ENCODE measurements around the gene DCLRE1B. TPM values are rescaled to one million over a fixed set of nuclear protein-coding genes. Genes with fewer than 3 reads are reported as not detected.
A peak's percentile ranks its signal among the peaks of the same experiment; 100 is the strongest.

DCLRE1B gene
- total and polyA plus RNA-seq, 9 of the 15 experiments (the other 6 are each of a cell fraction or from before 2014, with no cell fraction given) = 10.6 to 28.8 (median 17.2) TPM

DNA sequence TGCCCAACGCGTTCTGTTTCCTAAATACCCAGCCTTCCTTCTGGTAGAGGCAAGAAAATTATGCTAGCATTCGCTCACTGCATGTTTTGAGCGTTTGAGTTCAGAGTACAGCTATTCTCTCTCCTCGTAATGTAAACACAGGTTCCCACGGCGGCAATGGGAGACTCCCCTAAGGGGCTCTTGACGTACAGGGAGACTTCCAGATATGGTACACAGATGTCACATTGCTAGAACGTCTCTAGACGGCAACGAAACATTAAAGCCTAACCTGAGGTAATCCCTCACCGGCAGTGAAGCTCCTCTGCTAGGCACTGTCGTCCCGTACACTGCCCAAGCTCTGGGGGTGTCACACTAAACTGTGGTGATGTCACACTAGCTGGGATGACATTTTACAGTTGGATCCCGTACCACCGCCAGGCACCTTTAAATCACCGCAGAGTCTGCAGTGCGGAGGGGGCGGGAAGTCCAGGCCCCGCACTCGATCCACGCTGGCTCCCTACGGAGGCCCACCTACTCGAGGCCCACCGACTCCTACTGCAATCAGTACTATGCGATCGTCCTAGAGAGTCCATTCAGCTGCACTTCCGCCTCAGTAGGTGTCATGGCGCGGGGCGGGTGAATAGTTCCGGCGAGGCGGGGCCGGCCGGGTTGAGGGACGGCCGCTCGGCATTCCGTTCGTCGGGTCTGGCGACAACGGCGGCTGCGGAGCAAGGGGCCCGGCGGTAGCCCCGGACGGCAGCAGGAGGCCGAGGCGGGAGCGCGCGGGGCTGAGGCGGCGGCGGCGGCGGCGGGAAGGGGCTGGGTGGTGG lies 24.0 kb downstream of the DCLRE1B start, which contains the start of gene HIPK1 (continued):
- TF ChIP-seq, protein P1, sequence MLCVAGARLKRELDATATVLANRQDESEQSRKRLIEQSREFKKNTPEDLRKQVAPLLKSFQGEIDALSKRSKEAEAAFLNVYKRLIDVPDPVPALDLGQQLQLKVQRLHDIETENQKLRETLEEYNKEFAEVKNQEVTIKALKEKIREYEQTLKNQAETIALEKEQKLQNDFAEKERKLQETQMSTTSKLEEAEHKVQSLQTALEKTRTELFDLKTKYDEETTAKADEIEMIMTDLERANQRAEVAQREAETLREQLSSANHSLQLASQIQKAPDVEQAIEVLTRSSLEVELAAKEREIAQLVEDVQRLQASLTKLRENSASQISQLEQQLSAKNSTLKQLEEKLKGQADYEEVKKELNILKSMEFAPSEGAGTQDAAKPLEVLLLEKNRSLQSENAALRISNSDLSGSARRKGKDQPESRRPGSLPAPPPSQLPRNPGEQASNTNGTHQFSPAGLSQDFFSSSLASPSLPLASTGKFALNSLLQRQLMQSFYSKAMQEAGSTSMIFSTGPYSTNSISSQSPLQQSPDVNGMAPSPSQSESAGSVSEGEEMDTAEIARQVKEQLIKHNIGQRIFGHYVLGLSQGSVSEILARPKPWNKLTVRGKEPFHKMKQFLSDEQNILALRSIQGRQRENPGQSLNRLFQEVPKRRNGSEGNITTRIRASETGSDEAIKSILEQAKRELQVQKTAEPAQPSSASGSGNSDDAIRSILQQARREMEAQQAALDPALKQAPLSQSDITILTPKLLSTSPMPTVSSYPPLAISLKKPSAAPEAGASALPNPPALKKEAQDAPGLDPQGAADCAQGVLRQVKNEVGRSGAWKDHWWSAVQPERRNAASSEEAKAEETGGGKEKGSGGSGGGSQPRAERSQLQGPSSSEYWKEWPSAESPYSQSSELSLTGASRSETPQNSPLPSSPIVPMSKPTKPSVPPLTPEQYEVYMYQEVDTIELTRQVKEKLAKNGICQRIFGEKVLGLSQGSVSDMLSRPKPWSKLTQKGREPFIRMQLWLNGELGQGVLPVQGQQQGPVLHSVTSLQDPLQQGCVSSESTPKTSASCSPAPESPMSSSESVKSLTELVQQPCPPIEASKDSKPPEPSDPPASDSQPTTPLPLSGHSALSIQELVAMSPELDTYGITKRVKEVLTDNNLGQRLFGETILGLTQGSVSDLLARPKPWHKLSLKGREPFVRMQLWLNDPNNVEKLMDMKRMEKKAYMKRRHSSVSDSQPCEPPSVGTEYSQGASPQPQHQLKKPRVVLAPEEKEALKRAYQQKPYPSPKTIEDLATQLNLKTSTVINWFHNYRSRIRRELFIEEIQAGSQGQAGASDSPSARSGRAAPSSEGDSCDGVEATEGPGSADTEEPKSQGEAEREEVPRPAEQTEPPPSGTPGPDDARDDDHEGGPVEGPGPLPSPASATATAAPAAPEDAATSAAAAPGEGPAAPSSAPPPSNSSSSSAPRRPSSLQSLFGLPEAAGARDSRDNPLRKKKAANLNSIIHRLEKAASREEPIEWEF (CRISPR knock-in tag; IDR thresholded peaks at IDR 0.05) = no peak
- TF ChIP-seq, protein P2, sequence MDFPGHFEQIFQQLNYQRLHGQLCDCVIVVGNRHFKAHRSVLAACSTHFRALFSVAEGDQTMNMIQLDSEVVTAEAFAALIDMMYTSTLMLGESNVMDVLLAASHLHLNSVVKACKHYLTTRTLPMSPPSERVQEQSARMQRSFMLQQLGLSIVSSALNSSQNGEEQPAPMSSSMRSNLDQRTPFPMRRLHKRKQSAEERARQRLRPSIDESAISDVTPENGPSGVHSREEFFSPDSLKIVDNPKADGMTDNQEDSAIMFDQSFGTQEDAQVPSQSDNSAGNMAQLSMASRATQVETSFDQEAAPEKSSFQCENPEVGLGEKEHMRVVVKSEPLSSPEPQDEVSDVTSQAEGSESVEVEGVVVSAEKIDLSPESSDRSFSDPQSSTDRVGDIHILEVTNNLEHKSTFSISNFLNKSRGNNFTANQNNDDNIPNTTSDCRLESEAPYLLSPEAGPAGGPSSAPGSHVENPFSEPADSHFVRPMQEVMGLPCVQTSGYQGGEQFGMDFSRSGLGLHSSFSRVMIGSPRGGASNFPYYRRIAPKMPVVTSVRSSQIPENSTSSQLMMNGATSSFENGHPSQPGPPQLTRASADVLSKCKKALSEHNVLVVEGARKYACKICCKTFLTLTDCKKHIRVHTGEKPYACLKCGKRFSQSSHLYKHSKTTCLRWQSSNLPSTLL (IDR thresholded peaks at IDR 0.05) = no peak
- TF ChIP-seq CBX2 (IDR thresholded peaks at IDR 0.05; ENCODE audit: insufficient read depth, low read length, poor library complexity, severe bottlenecking) (no peak), SUPT5H (IDR thresholded peaks at IDR 0.05) (peak; percentile 83), ZNF583 (CRISPR knock-in tag; IDR thresholded peaks at IDR 0.05) (no peak)
- TF ChIP-seq, protein P3, sequence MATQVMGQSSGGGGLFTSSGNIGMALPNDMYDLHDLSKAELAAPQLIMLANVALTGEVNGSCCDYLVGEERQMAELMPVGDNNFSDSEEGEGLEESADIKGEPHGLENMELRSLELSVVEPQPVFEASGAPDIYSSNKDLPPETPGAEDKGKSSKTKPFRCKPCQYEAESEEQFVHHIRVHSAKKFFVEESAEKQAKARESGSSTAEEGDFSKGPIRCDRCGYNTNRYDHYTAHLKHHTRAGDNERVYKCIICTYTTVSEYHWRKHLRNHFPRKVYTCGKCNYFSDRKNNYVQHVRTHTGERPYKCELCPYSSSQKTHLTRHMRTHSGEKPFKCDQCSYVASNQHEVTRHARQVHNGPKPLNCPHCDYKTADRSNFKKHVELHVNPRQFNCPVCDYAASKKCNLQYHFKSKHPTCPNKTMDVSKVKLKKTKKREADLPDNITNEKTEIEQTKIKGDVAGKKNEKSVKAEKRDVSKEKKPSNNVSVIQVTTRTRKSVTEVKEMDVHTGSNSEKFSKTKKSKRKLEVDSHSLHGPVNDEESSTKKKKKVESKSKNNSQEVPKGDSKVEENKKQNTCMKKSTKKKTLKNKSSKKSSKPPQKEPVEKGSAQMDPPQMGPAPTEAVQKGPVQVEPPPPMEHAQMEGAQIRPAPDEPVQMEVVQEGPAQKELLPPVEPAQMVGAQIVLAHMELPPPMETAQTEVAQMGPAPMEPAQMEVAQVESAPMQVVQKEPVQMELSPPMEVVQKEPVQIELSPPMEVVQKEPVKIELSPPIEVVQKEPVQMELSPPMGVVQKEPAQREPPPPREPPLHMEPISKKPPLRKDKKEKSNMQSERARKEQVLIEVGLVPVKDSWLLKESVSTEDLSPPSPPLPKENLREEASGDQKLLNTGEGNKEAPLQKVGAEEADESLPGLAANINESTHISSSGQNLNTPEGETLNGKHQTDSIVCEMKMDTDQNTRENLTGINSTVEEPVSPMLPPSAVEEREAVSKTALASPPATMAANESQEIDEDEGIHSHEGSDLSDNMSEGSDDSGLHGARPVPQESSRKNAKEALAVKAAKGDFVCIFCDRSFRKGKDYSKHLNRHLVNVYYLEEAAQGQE (IDR thresholded peaks at IDR 0.05; ENCODE audit: borderline replicate concordance) = peak; percentile 92
- TF ChIP-seq, protein P3 (CRISPR knock-in tag; IDR thresholded peaks at IDR 0.05; ENCODE audit: low read depth) = 0 out of 2 replicates have a peak, but pooled peaks have one; percentile 46

All from K562 (cell line).